ENCODE measurements around the gene LACTB.

Gene LACTB

GRCh38 chr15:63169788-63170187, 48.1 kb downstream of the LACTB start:
- CTCF ChIA-PET, result interaction anchor here (0.6 kb wide), 1 partner anchor 122 kb away, joined by 3 read pairs; no protein-coding TSS in a partner anchor

GRCh38 chr15:63172376-63172775, 50.7 kb downstream of the LACTB start:
- Histone ChIP-seq H3K36me3 (ENCODE audit: control insufficient read depth in 2 of 2, insufficient read depth in 1 of 2, low read length in 2 of 2) (no peaks in the 10 kb centered on the region), H3K27ac (ENCODE audit: extremely low read depth, low read depth, low read length) (no peak overlapping the region), H3K4me3 (ENCODE audit: low read depth, low read length) (no peak overlapping the region), H3K4me1 (ENCODE audit: control insufficient read depth, insufficient read depth, low read length) (no peaks in the 10 kb centered on the region), H3K9me3 (ENCODE audit: control insufficient read depth, insufficient read depth, low read depth, low read length) (no peaks in the 10 kb centered on the region)
- TF ChIP-seq ZNF704 (tag by site-specific recombination; IDR thresholded peaks at IDR 0.05), result no peak
- ChIA-PET POLR2A (no interaction called here), CTCF (interaction anchor here (0.7 kb wide), 1 partner anchor 14 kb away, joined by 3 read pairs; no protein-coding TSS in a partner anchor)

More at GRCh38 chr15:63169788-63170187, 48.1 kb downstream of the LACTB start:
- H3K4me3 ChIP-seq (ENCODE audit: low read depth, low read length), result no peak overlapping the region
- H3K9me3 ChIP-seq (ENCODE audit: control insufficient read depth, insufficient read depth, low read depth, low read length), result no peaks in the 10 kb centered on the region
- H3K27ac ChIP-seq (ENCODE audit: extremely low read depth, low read depth, low read length), result no peak overlapping the region
- peak; percentile 15; the same call in 1 of the 2 replicates for TF ChIP-seq ZNF18 (tag by site-specific recombination; IDR thresholded peaks at IDR 0.05)
- no peak for TF ChIP-seq ZNF510 (tag by site-specific recombination; IDR thresholded peaks at IDR 0.05; ENCODE audit: insufficient replicate concordance)
- H3K36me3 ChIP-seq (ENCODE audit: control insufficient read depth in 2 of 2, insufficient read depth in 1 of 2, low read length in 2 of 2), result no peaks in the 10 kb centered on the region
- POLR2A ChIA-PET, result no interaction called here
- no peaks in the 10 kb centered on the region for H3K4me1 ChIP-seq (ENCODE audit: control insufficient read depth, insufficient read depth, low read length)

GRCh38 chr15:63172851-63173451, 51.3 kb downstream of the LACTB start:
- ChIA-PET POLR2A (interaction anchor here (0.6 to 0.7 kb wide), 2 partner anchors 11 to 16 kb away, joined by 3 to 4 read pairs; partner anchors contain the start of gene RPS27L), CTCF (interaction anchor here (0.6 to 0.7 kb wide), 2 partner anchors 14 to 311 kb away, joined by 3 read pairs; no protein-coding TSS in a partner anchor)
- H3K9me3 ChIP-seq (ENCODE audit: control insufficient read depth, insufficient read depth, low read depth, low read length), result no peaks in the 10 kb centered on the region

More at GRCh38 chr15:63172851-63173451, 51.3 kb downstream of the LACTB start:
- Histone ChIP-seq H3K4me1 (ENCODE audit: control insufficient read depth, insufficient read depth, low read length) (0 out of 2 replicates have a peak, but pooled peaks cover 2% of the 10 kb centered on the region), H3K4me3 (ENCODE audit: low read depth, low read length) (no peak overlapping the region), H3K36me3 (ENCODE audit: control insufficient read depth in 2 of 2, insufficient read depth in 1 of 2, low read length in 2 of 2) (no peaks in the 10 kb centered on the region), H3K27ac (ENCODE audit: extremely low read depth, low read depth, low read length) (no peak overlapping the region)
- TF ChIP-seq ZNF23 (tag by site-specific recombination; IDR thresholded peaks at IDR 0.05; ENCODE audit: borderline replicate concordance), result no peak
- TF ChIP-seq ZNF610 (tag by site-specific recombination; IDR thresholded peaks at IDR 0.05; ENCODE audit: borderline replicate concordance), result no peak
- no peak for TF ChIP-seq ZNF692 (tag by site-specific recombination; IDR thresholded peaks at IDR 0.05)
- no peak for TF ChIP-seq ZNF211 (tag by site-specific recombination; IDR thresholded peaks at IDR 0.05; ENCODE audit: low read depth)
- 0 out of 2 replicates have a peak, but pooled peaks have one; percentile 25 for TF ChIP-seq ZNF335 (tag by site-specific recombination; conservative IDR thresholded peaks at IDR 0.05)
- TF ChIP-seq ZNF169 (tag by site-specific recombination; IDR thresholded peaks at IDR 0.05), result no peak
- TF ChIP-seq ZNF26 (tag by site-specific recombination; IDR thresholded peaks at IDR 0.05), result no peak
- TF ChIP-seq ZBTB17 (tag by site-specific recombination; IDR thresholded peaks at IDR 0.05), result peak; percentile 21; the same call in 1 of the 2 replicates
